ENCODE measurements around the gene RTEL1. TPM values are rescaled to one million over a fixed set of nuclear protein-coding genes. Genes with fewer than 3 reads are reported as not detected.
A peak's percentile ranks its signal among the peaks of the same experiment; 100 is the strongest.

RTEL1 gene
- total and polyA plus RNA-seq, 9 of the 15 experiments (the other 6 are each of a cell fraction or from before 2014, with no cell fraction given), result 0.36 to 61.0 (median 17.9) TPM

DNA sequence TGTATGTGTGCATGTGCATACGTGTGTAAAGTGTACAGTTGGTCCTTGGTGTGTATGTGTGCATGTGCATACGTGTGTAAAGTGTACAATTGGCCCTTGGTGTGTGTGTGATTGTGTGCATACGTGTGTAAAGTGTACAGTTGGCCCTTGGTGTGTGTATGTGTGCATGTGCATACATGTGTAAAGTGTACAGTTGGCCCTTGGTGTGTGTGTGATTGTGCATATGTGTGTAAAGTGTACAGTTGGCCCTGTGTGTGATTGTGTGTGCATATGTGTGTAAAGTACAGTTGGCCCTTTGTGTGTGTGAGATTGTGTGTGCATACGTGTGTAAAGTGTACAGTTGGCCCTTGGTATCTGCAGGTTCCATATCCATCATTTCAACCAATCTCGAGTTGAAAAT lies 73.3 kb downstream of the RTEL1 start:
- DNase-seq (ENCODE audit: extremely low read depth in 1 of 4, low spot score in 3 of 4), result no peak
- ChIA-PET POLR2A (no interaction called here), CTCF (ENCODE audit: low intra/inter-chr PET ratio) (no interaction called here)
- peaks cover 30% of the 10 kb centered on the region for H3K79me2 ChIP-seq (ENCODE audit: control insufficient read depth, insufficient read depth, low read length)
- no TSS peak for BruUV-seq (replicated peaks)
- FAIRE-seq, result peak; percentile 57
- no peak for ATAC-seq
- intact Hi-C loops (cut with micrococcal nuclease), result no loop called here
- no peaks in the 10 kb centered on the region for H3K27me3 ChIP-seq (ENCODE audit: control insufficient read depth in 2 of 2, insufficient read depth in 2 of 2, low read length in 2 of 2)
- H4K20me1 ChIP-seq (replicated peaks; ENCODE audit: control insufficient read depth, insufficient read depth, low read length), result 0 out of 2 replicates have a peak, but pooled peaks cover 5% of the 10 kb centered on the region
- peaks cover 73% of the 10 kb centered on the region; the same call in 2 of the 3 replicates for H3K36me3 ChIP-seq (ENCODE audit: control insufficient read depth, insufficient read depth, low read length)
- no peak overlapping the region for H2AFZ ChIP-seq (ENCODE audit: low read depth, low read length)
- no peak overlapping the region for H3K4me2 ChIP-seq (ENCODE audit: insufficient read depth, low read length)
- 70% methylated on average over 5 of the region's 5 CpGs for WGBS (ENCODE audit: insufficient coverage, low coverage, missing lambda C conversion rate)
- in situ Hi-C loops (cut with MboI), result no loop called here
- TF ChIP-seq BRCA1 (IDR thresholded peaks at IDR 0.05), result no peak
- TF ChIP-seq BRCA1 (CRISPR knock-in tag; IDR thresholded peaks at IDR 0.05), result no peak
- no peak for TF ChIP-seq KAT8 (IDR thresholded peaks at IDR 0.05; ENCODE audit: low read depth)
- no peak for TF ChIP-seq NFE2 (IDR thresholded peaks at IDR 0.05; ENCODE audit: low read depth)
- no peak for TF ChIP-seq SREBF2 (CRISPR knock-in tag; IDR thresholded peaks at IDR 0.05)
- no peak for TF ChIP-seq ATF7 (IDR thresholded peaks at IDR 0.05)
- no peak for TF ChIP-seq TRIM24 (IDR thresholded peaks at IDR 0.05)
- TF ChIP-seq YBX1 (IDR thresholded peaks at IDR 0.05), result no peak
- TF ChIP-seq PYGO2 (tag; IDR thresholded peaks at IDR 0.05), result no peak
- no peaks in the 10 kb centered on the region for H3K9me1 ChIP-seq (ENCODE audit: control insufficient read depth, insufficient read depth, low read length)
- no peak overlapping the region for H3K4me3 ChIP-seq
- no peak overlapping the region for H3K27ac ChIP-seq (ENCODE audit: extremely low read depth, low read depth, low read length)
- peaks cover 4% of the 10 kb centered on the region for H3K9me3 ChIP-seq (replicated peaks; ENCODE audit: control insufficient read depth, insufficient read depth, low read depth, low read length)
- H3K4me1 ChIP-seq (replicated peaks in 1 of 2; ENCODE audit: control insufficient read depth in 2 of 2, insufficient read depth in 2 of 2, low read length in 2 of 2), result peaks cover 5 to 39% of the 10 kb centered on the region in 2 experiments; a peak in 4 of 5 replicates
- no peak overlapping the region for H3K9ac ChIP-seq (ENCODE audit: insufficient read depth in 1 of 2, low read depth in 2 of 2, low read length in 2 of 2)
